DMS153 (cell line): ENCODE measurements around the gene EIF4G1.
A peak's percentile ranks its signal among the peaks of the same experiment; 100 is the strongest.

Source experiments
- DNase-seq: peaks from one replicate; lab custom pipeline; 2025; lab: John Stamatoyannopoulos, UW

The EIF4G1 gene

DNA sequence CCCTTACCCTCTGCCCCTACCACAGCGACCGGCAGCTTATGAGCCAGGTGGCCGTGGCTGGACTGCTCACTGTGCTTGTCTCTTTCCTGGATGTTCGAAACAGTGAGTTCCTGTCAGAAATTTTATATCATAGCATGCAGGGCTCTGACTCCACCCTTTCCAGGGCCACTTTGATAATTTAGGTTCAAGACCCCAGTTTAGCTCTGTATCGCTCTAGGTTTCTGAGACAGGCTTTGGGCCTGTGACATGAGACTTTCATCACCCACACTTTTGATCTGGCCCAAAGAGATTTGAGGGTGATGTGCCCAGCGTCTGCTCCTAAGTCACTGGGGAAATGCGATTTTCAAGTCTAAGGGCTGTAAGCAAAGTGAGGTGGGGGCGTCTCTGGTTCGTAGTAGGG, 6.5 kb upstream of the EIF4G1 start:
- DNase-seq: no peak

DNA sequence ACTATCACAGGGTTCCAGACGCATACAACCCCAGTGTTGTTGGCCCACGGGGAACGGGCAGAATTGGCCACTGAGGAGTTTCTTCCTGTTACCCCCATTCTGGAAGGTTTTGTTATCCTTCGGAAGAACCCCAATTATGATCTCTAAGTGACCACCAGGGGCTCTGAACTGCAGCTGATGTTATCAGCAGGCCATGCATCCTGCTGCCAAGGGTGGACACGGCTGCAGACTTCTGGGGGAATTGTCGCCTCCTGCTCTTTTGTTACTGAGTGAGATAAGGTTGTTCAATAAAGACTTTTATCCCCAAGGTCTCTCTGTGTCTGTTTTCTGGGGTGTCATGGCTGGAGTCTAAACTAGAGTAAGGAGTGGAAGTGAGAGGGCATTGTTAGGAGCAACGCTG, 5.7 kb upstream of the EIF4G1 start:
- no peak for DNase-seq

DNA sequence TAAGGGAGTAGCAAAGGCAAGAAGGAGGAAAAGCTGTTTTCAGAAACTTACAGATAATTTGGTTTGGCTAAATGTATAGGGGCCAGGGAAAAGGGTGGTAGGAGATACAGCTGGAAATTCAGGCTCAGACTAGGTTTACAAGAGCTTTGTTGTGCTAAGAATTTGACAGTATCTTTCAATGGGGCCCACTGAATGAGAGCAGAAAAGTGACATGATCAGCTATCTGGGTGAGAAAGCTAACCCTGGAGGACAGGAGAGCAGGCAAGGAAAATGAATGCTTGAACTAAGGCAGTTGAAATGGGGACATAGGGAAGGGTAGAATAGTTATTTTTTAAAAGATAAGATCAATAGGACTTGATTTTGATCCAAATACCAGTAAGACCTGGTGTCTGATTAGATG, 2.8 kb upstream of the EIF4G1 start:
- no peak for DNase-seq

DNA sequence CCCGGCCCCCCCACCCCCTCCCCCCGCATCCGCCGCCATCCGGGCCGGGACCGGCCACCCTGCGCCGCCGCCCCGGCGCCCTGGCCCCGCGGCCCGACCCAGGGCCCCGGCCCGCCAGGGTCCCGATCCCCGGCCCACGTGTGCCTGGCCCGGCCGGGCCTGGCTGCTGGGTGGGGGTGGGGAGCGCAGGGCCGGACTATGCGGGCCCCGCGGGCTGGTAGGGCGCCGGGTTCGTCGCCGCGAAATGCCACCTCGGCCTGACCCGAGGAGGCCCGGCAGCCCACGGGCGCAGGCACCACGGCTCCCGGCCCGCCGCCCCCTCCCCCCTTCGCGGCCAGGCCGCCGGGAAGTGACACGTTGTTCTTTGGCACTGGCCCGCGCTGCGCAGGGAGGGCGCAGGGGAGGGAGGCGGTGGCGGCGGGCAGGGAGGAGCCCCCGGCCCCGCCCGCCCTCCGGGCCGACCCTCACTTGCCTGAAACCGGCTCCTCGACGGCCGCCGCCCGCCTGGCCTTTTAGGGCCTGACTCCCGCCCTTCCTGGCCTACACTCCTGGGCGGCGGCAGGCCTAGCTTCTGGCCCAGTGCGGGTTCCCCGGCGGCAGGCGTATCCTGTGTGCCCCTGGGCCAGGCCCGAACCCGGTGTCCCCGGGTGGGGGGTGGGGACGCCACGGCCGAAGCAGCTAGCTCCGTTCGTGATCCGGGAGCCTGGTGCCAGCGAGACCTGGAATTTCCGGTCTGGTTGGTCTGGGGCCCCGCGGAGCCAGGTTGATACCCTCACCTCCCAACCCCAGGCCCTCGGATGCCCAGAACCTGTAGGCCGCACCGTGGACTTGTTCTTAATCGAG, 515 bp downstream of the EIF4G1 start:
- no peak for DNase-seq

DNA sequence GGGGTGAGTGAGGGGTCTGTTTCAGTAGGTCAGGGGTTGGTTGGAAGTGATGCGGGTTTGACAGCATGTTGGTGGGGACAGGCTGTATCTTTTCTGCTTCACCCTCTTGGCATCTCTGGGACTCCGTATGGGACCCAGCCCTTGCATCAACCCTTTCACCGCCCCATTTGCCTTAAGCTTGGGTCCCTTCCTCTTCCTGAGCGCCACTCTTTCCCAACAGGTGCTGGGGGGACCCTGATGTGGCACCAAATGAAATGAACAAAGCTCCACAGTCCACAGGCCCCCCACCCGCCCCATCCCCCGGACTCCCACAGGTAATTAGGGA, 1.1 kb downstream of the EIF4G1 start:
- DNase-seq: no peak

DNA sequence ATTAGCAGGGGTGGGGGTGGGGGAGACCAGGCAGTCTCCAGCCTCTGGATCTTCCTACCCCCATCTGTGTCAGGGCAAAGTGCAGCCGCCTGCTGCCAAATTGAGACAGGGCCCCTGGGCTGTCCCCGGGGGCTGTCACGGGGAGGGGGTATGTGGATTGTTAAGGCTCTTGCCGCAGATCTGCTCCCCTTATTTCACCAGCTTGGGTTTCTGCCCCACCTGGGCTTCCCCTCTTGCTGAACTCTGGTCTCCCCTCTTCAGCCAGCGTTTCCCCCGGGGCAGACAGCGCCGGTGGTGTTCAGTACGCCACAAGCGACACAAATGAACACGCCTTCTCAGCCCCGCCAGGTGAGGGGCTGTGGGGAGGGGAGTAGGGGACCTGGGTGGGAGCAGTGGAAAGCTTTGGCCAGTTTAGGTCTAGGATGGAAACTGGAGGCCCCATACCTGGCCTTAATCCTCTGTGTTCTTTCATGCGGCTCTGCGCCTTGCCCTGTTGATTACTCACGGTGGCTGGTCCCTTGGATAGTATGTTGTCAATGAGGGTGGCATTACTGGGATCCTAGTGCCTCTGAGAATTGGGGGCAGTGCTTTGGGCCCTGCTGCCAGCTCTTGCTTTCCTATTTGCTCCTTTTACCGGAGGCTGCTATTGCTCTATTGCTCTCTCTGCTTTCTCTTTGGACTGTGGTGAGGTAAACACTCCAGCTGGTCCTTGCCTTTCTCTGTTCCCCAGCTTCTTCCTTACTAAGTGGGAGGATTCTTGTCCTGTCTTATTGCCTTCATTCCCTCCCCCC, 1.7 kb downstream of the EIF4G1 start:
- DNase-seq: no peak

DNA sequence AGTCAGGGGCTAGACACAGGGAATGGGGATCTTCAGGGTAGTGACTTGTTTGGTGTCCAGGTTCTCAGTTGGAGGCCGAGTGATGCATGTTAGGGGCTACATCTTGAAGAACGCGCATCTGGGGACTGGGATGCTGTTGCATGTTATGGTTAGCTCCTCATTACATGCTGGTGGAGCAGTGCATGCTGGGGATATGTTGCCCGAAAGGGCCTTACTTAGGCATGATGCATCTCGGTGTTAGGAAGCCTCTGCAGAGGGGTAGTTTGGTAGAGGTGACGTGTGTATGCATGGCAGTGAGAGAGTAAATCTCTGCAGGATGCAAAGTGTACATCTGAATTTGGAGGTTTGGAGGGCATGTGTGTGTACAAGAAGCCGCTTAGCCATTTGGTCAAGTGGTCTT, 2.4 kb downstream of the EIF4G1 start:
- DNase-seq: no peak

DNA sequence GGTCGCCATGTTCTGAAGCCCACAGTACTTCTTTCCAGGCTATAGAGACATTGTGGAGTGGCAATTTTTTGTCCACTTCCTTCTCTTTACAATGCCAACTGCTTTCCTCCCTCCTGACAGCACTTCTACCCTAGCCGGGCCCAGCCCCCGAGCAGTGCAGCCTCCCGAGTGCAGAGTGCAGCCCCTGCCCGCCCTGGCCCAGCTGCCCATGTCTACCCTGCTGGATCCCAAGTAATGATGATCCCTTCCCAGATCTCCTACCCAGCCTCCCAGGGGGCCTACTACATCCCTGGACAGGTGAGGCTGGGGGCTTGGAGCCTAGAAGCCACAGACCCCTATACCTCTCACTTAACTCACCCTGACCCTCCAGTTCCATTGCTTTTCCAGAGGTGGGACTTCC, 2.8 kb downstream of the EIF4G1 start:
- DNase-seq: no peak

DNA sequence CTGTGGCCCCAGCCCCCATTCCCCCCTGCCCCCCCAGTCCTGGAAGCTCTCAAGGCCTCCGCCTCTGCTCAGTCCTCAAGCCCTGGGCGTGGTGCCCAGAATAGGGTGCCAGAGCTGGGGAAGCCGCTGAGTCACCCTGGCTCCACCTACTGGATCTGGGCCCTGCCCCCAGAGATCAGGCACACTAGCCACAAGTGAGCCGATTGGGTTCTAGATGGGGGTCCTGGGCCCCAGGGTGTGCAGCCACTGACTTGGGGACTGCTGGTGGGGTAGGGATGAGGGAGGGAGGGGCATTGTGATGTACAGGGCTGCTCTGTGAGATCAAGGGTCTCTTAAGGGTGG, 5.7 kb downstream of the EIF4G1 start:
- DNase-seq: peak; percentile 47

DNA sequence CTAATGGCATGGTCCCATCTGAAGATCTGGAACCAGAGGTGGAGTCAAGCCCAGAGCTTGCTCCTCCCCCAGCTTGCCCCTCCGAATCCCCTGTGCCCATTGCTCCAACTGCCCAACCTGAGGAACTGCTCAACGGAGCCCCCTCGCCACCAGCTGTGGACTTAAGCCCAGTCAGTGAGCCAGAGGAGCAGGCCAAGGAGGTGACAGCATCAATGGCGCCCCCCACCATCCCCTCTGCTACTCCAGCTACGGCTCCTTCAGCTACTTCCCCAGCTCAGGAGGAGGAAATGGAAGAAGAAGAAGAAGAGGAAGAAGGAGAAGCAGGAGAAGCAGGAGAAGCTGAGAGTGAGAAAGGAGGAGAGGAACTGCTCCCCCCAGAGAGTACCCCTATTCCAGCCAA, 7.3 kb downstream of the EIF4G1 start:
- DNase-seq: no peak

DNA sequence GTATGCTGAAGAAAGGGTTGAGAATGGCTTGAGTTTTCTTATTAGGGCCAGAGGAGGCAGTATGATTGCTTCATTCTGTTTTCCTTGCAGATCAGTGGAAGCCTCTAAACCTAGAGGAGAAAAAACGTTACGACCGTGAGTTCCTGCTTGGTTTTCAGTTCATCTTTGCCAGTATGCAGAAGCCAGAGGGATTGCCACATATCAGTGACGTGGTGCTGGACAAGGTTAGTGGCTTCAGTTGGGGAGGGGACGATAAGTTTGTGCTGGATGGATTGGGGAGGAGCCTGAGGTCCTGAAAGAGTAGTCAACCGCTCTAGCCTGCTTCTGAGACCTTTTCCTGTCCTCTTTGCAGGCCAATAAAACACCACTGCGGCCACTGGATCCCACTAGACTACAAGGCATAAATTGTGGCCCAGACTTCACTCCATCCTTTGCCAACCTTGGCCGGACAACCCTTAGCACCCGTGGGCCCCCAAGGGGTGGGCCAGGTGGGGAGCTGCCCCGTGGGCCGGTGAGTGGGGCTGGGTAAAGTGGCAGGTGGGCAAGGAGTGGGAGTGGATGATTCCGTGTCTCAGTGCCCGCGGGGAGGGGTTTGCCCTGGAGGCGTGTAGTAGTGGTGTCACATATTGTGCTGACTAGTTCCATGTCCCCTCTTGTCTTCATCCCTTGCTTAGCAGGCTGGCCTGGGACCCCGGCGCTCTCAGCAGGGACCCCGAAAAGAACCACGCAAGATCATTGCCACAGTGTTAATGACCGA, 8.5 kb downstream of the EIF4G1 start:
- no peak for DNase-seq

DNA sequence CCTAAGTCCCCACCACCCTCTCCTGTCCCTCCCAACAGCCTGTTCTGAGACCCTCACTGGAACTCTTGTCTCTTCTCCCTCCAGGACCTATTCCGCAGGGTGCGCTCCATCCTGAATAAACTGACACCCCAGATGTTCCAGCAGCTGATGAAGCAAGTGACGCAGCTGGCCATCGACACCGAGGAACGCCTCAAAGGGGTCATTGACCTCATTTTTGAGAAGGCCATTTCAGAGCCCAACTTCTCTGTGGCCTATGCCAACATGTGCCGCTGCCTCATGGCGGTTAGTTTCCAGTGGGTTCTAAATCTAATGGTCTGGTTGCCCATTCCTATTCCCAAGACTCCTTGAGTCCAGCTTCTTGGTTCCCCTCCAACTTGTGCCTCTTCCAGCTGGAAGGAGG, 9.3 kb downstream of the EIF4G1 start:
- DNase-seq: no peak

DNA sequence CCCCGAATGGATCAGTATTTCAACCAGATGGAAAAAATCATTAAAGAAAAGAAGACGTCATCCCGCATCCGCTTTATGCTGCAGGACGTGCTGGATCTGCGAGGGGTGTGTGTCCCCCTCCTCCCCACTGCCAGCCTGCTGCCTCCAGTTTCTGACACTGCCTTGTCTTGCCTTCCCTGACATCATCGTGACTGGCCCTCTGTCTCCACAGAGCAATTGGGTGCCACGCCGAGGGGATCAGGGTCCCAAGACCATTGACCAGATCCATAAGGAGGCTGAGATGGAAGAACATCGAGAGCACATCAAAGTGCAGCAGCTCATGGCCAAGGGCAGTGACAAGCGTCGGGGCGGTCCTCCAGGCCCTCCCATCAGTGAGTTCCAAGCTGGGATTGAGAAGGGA, 10.9 kb downstream of the EIF4G1 start:
- no peak for DNase-seq

DNA sequence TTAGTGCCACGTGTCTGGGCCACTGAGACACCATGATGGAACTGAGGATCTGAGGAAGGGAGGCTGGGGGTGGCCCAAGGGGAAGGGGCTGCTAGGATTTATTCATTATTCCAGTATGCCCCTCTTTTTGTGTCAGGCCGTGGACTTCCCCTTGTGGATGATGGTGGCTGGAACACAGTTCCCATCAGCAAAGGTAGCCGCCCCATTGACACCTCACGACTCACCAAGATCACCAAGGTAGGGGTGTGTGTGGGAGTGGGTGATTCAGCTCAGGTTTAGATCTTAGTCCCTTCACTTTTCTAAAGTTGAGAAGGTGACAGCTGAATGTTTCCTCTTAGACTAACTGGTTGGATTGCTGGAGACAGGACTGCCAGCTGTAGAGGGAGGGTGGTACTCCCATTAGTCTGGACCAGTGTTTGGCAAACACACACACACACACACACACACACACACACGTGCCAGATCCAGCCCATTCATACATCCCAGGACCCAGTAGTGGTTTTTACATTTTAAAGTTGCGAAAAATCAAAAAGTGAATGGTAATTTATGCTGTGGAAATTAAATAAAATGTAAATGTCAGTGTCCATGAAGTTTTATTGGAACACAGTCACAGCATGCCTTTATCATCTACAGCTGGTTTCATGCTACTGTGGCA, 11.4 kb downstream of the EIF4G1 start:
- no peak for DNase-seq

DNA sequence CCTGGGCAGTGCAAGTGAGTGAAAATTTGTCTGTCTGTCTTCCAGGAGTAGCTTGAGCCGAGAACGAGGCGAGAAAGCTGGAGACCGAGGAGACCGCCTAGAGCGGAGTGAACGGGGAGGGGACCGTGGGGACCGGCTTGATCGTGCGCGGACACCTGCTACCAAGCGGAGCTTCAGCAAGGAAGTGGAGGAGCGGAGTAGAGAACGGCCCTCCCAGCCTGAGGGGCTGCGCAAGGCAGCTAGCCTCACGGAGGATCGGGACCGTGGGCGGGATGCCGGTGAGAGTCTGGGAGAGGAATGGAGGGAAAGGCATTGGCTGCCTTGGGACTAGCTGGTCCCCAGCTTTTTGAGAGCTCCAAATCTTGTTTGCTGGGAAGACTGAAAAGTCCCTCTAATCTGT, 12.8 kb downstream of the EIF4G1 start:
- DNase-seq: no peak

DNA sequence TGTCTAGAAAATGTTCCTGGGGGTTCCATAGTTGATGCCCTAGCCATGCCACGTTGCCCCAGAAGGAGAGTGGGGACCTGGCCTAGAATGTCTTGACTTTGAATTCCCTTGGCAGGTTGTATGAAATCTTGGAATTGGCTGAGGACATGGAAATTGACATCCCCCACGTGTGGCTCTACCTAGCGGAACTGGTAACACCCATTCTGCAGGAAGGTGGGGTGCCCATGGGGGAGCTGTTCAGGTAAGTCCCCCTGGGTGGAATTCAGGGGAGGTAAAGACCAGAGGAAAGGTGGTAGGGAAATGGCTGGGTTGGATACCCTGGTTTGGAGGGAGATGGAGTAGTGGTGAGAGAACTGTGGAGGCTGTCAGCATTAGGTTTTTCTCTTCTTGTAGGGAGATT, 14.1 kb downstream of the EIF4G1 start:
- DNase-seq: no peak

DNA sequence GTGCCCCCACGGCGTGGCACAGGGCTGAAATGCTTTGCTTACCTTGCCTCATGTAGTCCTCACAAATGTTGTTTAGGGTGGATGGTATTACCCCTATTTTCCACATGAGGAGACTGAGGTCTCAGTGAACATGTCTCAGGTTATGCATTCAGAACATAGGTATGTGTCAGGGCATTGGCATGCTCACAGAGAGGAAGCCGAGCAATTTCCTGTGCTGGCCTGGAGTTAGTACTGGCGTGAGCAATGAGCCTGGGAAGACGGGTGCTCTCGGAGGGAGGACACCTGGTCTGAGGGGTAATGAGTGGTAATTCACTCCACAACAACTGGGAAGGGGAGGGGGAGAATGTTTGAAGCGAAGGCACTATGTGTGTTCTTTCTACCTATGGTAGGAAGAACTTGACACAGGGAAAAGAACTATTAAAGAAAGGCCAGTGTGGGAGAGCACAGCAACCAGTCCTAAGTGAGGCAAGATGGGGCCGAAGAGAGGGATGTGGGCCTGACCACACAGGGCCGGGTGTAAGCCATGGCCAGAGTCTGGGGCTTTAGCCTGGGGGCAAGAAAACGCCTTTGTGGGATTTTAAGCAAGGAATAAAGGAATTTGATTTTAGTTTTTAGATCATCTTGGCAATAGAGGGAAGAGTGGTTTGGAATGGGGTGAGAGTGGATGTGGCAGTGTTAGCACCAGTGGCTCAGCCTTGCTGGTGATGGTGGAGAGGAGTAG, 18.1 kb downstream of the EIF4G1 start:
- no peak for DNase-seq

DNA sequence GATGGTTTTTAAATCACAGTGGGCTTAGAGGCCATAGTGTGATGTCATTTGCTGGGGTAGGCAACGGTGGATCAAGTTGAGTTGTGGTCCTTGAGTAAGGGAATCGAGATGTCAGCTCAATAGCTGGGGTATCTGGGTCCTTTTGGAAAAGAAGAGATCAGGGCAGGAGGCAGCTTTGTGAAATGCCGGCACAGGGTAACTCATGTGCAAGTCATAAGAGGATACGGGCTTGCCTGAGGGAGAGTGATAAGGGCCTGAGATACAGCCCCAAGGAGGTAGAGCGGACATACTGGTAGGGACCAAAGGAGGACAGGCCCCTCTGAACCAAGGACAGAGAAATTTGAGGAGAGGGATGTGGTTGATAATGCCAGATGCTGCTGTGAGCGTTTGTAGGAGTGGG, 18.8 kb downstream of the EIF4G1 start:
- DNase-seq: no peak

DNA sequence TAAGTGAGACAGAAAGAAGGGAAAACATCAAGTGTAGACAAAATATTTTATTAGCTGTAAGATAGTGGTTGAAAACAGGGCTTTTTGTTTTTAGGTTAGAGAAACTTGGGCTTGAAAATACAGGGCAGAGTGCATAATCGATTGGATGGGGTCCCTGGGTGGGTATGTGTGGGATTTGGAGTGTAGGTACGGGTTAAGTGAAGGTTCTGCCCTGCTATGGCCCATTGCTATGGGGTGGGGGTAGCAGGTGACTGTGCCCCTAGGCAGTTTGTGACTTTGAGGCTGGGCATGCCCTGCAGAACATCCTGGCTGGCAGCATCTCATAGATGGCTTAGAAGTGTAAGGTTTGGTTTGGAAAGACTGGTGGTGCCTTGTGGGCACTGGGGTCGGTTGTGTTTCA, 19.3 kb downstream of the EIF4G1 start:
- DNase-seq: no peak

DNA sequence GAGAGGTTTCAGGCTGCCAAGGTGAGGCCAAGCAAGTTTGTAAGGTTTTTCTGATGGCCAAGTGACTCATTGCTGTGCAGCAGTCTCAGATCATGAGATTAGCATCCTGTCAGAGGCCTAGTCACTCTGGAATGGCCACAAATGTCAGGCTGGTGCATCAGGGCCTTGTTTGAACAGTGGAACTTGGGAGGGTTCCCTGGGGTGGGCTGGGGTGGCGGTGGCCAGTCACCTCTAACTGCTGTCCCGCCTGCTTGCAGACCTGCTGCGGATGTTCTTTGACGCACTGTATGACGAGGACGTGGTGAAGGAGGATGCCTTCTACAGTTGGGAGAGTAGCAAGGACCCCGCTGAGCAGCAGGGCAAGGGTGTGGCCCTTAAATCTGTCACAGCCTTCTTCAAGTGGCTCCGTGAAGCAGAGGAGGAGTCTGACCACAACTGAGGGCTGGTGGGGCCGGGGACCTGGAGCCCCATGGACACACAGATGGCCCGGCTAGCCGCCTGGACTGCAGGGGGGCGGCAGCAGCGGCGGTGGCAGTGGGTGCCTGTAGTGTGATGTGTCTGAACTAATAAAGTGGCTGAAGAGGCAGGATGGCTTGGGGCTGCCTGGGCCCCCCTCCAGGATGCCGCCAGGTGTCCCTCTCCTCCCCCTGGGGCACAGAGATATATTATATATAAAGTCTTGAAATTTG, 20.2 kb downstream of the EIF4G1 start:
- no peak for DNase-seq

DNA sequence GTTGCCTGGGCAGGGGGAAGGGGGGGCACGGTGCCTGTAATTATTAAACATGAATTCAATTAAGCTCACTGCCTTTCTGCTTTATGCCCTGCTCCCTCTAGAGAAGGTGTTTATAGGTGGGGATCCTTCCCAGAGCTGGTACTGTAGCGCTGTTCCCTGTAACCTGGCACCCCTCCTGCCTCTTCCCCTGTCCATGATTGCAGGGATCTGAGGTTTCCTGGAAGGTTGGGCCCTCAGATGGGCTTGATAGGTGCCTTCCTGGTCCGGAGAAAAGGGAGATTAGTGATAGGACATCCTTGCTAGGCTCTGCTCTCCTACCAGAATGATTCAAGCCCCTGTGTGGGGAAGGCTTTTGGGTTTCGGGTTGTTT, 20.9 kb downstream of the EIF4G1 start:
- DNase-seq: no peak
